Trophoblast cell (in vitro differentiated cells and primary cell): ENCODE measurements around the gene CCT4.
A peak's percentile ranks its signal among the peaks of the same experiment; 100 is the strongest.

ENCODE experiments used
- DNase-seq, 2 donors: peaks; one replicate each; pipeline ENCODE4 v3.0.0-alpha.2; 2016
- H2AFZ ChIP-seq: 2 replicates; pipeline ENCODE4 v1.6.1; 2013; ENCODE audit warnings: low read length, moderate library complexity, mild to moderate bottlenecking; ENCODE audit not compliant: insufficient read depth, poor library complexity
- H2AK5ac ChIP-seq: 2 replicates; pipeline ENCODE4 v1.6.1; 2013; ENCODE audit warnings: mild to moderate bottlenecking, low read length
- H2BK120ac ChIP-seq: 2 replicates; pipeline ENCODE4 v1.6.1; 2013; ENCODE audit warnings: low read length, mild to moderate bottlenecking, moderate library complexity; ENCODE audit not compliant: insufficient read depth, poor library complexity
- H2BK12ac ChIP-seq: 2 replicates; pipeline ENCODE4 v1.6.1; 2013; ENCODE audit warnings: mild to moderate bottlenecking, low read length, moderate library complexity
- H2BK5ac ChIP-seq: 2 replicates; pipeline ENCODE4 v1.6.1; 2013; ENCODE audit warnings: low read length, low read depth, moderate library complexity, mild to moderate bottlenecking; ENCODE audit not compliant: poor library complexity
- H3K14ac ChIP-seq: 2 replicates; pipeline ENCODE4 v1.6.1; 2013; ENCODE audit warnings: mild to moderate bottlenecking, low read length
- H3K18ac ChIP-seq: 2 replicates; pipeline ENCODE4 v1.6.1; 2013; ENCODE audit warnings: mild to moderate bottlenecking, low read length
- H3K23ac ChIP-seq: 2 replicates; pipeline ENCODE4 v1.6.1; 2013; ENCODE audit warnings: low read length
- H3K27ac ChIP-seq: 2 replicates; pipeline ENCODE4 v1.5.1; 2013; ENCODE audit warnings: low read depth, mild to moderate bottlenecking, inconsistent platforms, low read length, moderate library complexity
- H3K27me3 ChIP-seq: 2 replicates; pipeline ENCODE4 v1.6.1; 2013; ENCODE audit warnings: inconsistent platforms, mild to moderate bottlenecking, low read length, moderate library complexity; ENCODE audit not compliant: insufficient read depth
- H3K36me3 ChIP-seq, 2 experiments: 1 replicate in 1 of 2; 2 replicates in 1 of 2; pipeline ENCODE4 v1.6.1; 2013; ENCODE audit warnings: low read length in 2 of 2, mild to moderate bottlenecking in 2 of 2, moderate library complexity in 1 of 2; ENCODE audit not compliant: insufficient read depth in 2 of 2, control insufficient read depth in 1 of 2
- H3K4ac ChIP-seq: 2 replicates; pipeline ENCODE4 v1.6.1; 2013; ENCODE audit warnings: low read depth, mild to moderate bottlenecking, low read length, moderate library complexity
- H3K4me1 ChIP-seq, 2 experiments: 1 replicate in 1 of 2; 2 replicates in 1 of 2; pipeline ENCODE4 v1.6.1; 2013; ENCODE audit warnings: low read length in 2 of 2, mild to moderate bottlenecking in 2 of 2, moderate library complexity in 1 of 2; ENCODE audit not compliant: insufficient read depth in 2 of 2, control insufficient read depth in 1 of 2
- H3K4me2 ChIP-seq: 2 replicates; pipeline ENCODE4 v1.6.1; 2013; ENCODE audit warnings: inconsistent platforms, mild to moderate bottlenecking, low read length, moderate library complexity
- H3K4me3 ChIP-seq: 2 replicates; pipeline ENCODE4 v1.5.1; 2013; ENCODE audit warnings: mild to moderate bottlenecking, low read depth, low read length, inconsistent platforms
- H3K79me1 ChIP-seq: one replicate; pipeline ENCODE4 v1.6.1; 2013; ENCODE audit warnings: low read length
- H3K79me2 ChIP-seq: 2 replicates; pipeline ENCODE4 v1.6.1; 2013; ENCODE audit warnings: low read length, mild to moderate bottlenecking; ENCODE audit not compliant: control insufficient read depth, insufficient read depth, poor library complexity
- H3K9ac ChIP-seq: 2 replicates; pipeline ENCODE4 v1.6.1; 2013; ENCODE audit warnings: mild to moderate bottlenecking, low read length
- H3K9me3 ChIP-seq: 2 replicates; pipeline ENCODE4 v1.6.1; 2013; ENCODE audit warnings: low read depth, mild to moderate bottlenecking, control low read depth, inconsistent platforms, low read length; ENCODE audit not compliant: insufficient read depth
- H4K12ac ChIP-seq: 2 replicates; pipeline ENCODE4 v1.6.1; 2013; ENCODE audit warnings: low read depth, mild to moderate bottlenecking, low read length, moderate library complexity
- H4K8ac ChIP-seq: 2 replicates; pipeline ENCODE4 v1.6.1; 2013; ENCODE audit warnings: low read depth, mild to moderate bottlenecking, low read length, moderate library complexity
- H4K91ac ChIP-seq: one replicate; pipeline ENCODE4 v1.6.1; 2013; ENCODE audit warnings: low read depth, mild to moderate bottlenecking, low read length, moderate library complexity
- WGBS: extraction: QIAGEN DNeasy Blood & Tissue Kit; methylation state at CpG from one replicate; pipeline ENCODE4 v1.1.7; 2013; ENCODE audit warnings: missing lambda C conversion rate; ENCODE audit not compliant: insufficient read length, insufficient coverage; ENCODE audit errors: extremely low coverage; 5-methylcytosine and 5-hydroxymethylcytosine counted together

CCT4 gene

DNA sequence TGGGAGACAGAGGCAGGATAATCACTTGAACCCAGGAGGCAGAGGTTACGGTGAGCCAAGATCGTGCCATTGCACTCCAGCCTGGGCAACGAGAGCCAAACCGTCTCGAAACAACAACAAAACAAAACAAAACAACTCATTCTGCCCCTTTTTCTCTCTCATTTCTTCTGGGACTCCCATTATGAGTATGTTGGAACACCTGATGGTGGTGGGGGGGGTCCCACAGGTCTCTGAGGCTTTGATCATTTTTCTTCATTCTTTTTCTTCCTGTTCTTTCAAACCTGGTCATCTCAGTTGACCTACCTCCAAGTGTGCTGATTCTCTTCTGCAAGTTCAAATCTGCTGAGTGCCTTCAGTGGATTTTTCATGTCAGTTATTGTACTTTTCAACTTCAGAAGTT is 26.4 kb downstream of the CCT4 start:
- Histone ChIP-seq H3K14ac (no peak overlapping the region), H3K27ac (no peak overlapping the region), H4K8ac (no peak overlapping the region), H3K9ac (no peak overlapping the region), H3K4ac (no peak overlapping the region), H3K27me3 (no peaks in the 10 kb centered on the region), H3K9me3 (no peaks in the 10 kb centered on the region), H3K4me1 (no peaks in the 10 kb centered on the region), H2BK5ac (no peak overlapping the region), H4K12ac (no peak overlapping the region), H3K23ac (no peak overlapping the region), H3K36me3 (peaks cover 15 to 17% of the 10 kb centered on the region in 2 experiments), H2BK120ac (no peak overlapping the region), H3K79me1 (no peaks in the 10 kb centered on the region), H2AK5ac (no peak overlapping the region), H3K4me3 (no peak overlapping the region), H4K91ac (no peak overlapping the region), H3K4me2 (no peak overlapping the region), H2AFZ (no peak overlapping the region), H3K18ac (no peak overlapping the region), H3K79me2 (no peaks in the 10 kb centered on the region), H2BK12ac (no peak overlapping the region)
- DNase-seq = no peak
- WGBS = 100% methylated on average over 1 of the region's 5 CpGs

DNA sequence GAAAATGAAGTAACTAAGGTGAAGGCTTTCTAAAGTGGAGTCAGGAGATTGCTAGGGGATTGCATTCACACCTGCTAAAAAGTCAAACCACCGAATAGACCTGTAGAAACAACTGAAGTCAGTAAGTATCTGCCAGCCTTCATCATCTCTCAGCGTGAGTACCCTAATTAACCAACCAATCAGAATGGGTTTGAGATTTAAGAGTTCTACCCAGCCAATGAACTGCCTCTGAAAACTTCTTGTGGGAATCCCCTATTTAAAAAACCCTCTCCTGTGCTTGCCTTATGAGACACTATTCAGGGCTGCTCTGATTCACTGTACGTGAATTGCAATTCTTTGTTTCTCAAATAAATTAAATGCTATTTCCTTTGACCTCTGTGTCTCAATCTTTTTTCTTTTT is 31.2 kb downstream of the CCT4 start:
- no CpG with 5 or more reads among the region's 3 CpGs for WGBS
- H2BK12ac ChIP-seq = no peak overlapping the region
- H3K4me1 ChIP-seq = no peaks in the 10 kb centered on the region
- no peaks in the 10 kb centered on the region for H3K9me3 ChIP-seq
- H3K27ac ChIP-seq = no peak overlapping the region
- no peak overlapping the region for H3K14ac ChIP-seq
- H4K8ac ChIP-seq = no peak overlapping the region
- H2BK120ac ChIP-seq = no peak overlapping the region
- H3K9ac ChIP-seq = no peak overlapping the region
- DNase-seq = no peak
- no peak overlapping the region for H3K4me2 ChIP-seq
- H3K79me2 ChIP-seq = no peaks in the 10 kb centered on the region
- no peak overlapping the region for H2AK5ac ChIP-seq
- no peak overlapping the region for H3K4me3 ChIP-seq
- H3K23ac ChIP-seq = no peak overlapping the region
- H3K36me3 ChIP-seq = no peaks in the 10 kb centered on the region
- H4K12ac ChIP-seq = no peak overlapping the region
- H2BK5ac ChIP-seq = no peak overlapping the region
- no peak overlapping the region for H3K4ac ChIP-seq
- no peak overlapping the region for H3K18ac ChIP-seq
- H3K27me3 ChIP-seq = no peaks in the 10 kb centered on the region
- H3K79me1 ChIP-seq = peaks cover 4% of the 10 kb centered on the region
- H2AFZ ChIP-seq = no peak overlapping the region
- no peak overlapping the region for H4K91ac ChIP-seq

DNA sequence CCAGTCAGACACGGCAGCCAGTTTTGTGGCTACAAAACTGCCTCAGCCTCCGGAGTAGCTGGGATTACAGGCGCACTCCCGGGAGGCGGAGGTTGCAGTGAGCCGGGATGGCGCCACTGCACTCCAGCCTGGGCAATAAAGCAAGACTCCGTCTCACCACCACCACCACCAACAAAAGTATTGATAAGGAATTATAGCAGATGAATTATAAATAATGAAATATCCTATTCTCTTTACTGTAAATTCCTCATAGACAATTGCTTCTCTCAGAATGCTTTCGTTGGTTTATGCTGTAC is 33.2 kb downstream of the CCT4 start:
- Histone ChIP-seq H3K4ac (no peak overlapping the region), H4K91ac (no peak overlapping the region), H3K23ac (no peak overlapping the region), H3K9me3 (no peaks in the 10 kb centered on the region), H2BK5ac (no peak overlapping the region), H3K14ac (peak overlapping the region; percentile 29), H3K4me1 (no peaks in the 10 kb centered on the region), H2BK12ac (no peak overlapping the region), H3K4me3 (peak overlapping the region; percentile 67), H3K27me3 (no peaks in the 10 kb centered on the region), H2BK120ac (no peak overlapping the region), H3K79me1 (peaks cover 4% of the 10 kb centered on the region), H3K18ac (no peak overlapping the region), H4K8ac (peak overlapping the region; percentile 47), H3K36me3 (no peaks in the 10 kb centered on the region), H3K4me2 (peak overlapping the region; percentile 71), H3K9ac (no peak overlapping the region), H3K79me2 (no peaks in the 10 kb centered on the region), H4K12ac (peak overlapping the region; percentile 55), H2AK5ac (no peak overlapping the region), H2AFZ (peak overlapping the region; percentile 87), H3K27ac (no peak overlapping the region)
- WGBS = no CpG with 5 or more reads among the region's 9 CpGs
- peak in 1 of 2 donors; percentile 17 for DNase-seq

DNA sequence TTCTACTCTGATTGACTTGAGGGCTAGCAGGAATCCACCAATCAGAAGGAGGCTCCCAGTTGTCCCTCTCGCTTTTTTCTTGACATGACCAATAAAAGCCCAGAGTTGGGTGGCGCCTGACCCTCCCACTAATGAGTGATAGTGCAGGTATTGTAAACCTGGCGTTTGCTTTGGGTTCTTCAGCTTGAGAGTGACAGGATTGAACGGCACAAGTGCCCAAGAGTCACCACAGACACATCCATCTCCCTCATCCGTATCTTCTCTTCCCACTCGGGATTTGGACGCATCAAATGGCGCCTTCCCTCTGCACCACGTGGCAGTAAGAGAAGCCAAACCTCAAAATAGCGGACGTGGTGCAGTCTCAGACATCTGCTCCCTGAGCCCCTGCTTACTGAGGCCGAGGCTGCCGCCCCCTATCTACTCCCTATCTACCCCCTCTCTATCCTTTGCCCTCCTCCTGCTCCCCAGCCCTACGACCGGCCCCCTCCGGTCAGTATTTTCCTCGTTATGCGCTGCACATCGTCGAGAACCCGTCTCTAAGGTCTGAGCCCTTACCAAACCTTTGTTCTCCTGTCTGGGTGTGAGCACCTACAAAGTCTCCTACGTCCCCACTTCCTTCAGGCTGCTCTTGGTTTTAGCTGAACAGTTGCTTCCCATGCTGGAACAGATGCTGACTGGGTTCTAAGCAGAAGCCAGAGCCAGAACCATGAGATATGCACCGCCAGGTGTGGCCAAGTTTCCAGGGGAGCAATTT is 33.7 kb downstream of the CCT4 start:
- Histone ChIP-seq H2BK12ac (no peak overlapping the region), H3K4me3 (peak overlapping the region; percentile 67), H3K36me3 (no peaks in the 10 kb centered on the region), H3K14ac (peak overlapping the region; percentile 40), H3K4ac (no peak overlapping the region), H3K27me3 (no peaks in the 10 kb centered on the region), H3K27ac (no peak overlapping the region), H2BK5ac (no peak overlapping the region), H2AK5ac (no peak overlapping the region), H4K12ac (peak overlapping the region; percentile 55), H3K9me3 (no peaks in the 10 kb centered on the region), H3K9ac (peak overlapping the region; percentile 3), H2AFZ (peak overlapping the region; percentile 87), H3K79me1 (peaks cover 4% of the 10 kb centered on the region), H3K23ac (no peak overlapping the region), H4K8ac (peak overlapping the region; percentile 47), H3K4me1 (no peaks in the 10 kb centered on the region), H4K91ac (peak overlapping the region; percentile 50), H3K18ac (peak overlapping the region; percentile 7), H2BK120ac (peak overlapping the region; percentile 4), H3K79me2 (no peaks in the 10 kb centered on the region), H3K4me2 (peak overlapping the region; percentile 71)
- peak; percentile 97 to 98 for DNase-seq
- WGBS = no CpG with 5 or more reads among the region's 23 CpGs
